Urothelium cell line (cell line): ENCODE measurements around the gene C3AR1.
"Not testable (repeated sequence)": the region's sequence is repeated elsewhere in the genome, so short reads cannot be mapped to it uniquely, and the experiment has no call there.

ENCODE experiments used
- DNase-seq: peaks from one replicate; pipeline ENCODE4 v3.0.0; 2011; ENCODE audit warnings: low spot score, mixed read lengths
- FAIRE-seq: peaks from 2 replicates; lab custom pipeline; 2011; peaks lifted over from hg19 to GRCh38; lab: Jason Lieb, UNC

C3AR1 gene

DNA sequence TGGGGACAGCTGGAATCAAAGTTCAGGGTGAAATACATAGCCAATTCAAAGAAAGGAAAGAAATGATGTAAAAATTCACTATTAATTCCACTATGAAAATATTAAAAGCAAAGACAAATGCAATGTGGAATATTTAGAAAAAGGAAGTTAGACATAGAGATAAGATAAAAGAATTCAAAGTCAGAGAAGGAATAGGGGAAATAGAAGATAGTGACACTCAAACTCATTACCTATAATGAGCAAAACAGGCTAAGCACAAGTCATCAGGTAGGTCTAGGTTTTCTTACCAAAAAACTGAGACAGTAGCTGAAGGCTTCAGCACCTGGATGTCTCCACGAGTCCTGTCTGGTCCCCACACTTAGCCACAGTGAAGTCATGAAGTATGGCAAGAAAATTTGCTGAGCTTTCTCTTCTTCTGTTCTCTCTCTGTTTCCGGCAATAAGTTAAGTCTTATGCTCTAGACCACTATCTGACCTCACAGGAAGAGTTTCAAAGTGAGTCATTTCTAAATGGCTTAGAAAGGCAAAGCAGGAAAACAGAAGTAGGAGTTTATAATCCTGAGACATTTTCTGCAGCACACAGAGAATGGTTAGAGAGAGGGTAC lies at the start of gene C3AR1:
Gene C3AR1, minus strand, starts transcription at position 369 of the 604 bp plus-strand sequence. CDS start 6,174 bp downstream, outside the sequence.
- FAIRE-seq = no peak
- peak; percentile 71 for DNase-seq

DNA sequence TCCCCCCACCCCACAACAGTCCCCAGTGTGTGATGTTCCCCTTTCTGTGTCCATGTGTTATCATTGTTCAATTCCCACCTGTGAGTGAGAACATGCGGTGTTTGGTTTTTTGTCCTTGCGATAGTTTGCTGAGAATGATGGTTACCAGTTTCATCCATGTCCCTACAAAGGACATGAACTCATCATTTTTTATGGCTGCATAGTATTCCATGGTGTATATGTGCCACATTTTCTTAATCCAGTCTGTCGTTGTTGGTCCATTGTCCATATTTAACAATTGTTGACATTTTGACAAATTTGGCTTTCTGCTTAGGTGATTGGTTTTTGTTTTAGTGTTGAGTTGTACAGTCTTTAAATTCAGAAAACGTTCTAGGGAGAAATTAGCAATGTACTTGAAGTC lies 47.0 kb upstream of the C3AR1 start:
- not testable (repeated sequence) for DNase-seq, FAIRE-seq

DNA sequence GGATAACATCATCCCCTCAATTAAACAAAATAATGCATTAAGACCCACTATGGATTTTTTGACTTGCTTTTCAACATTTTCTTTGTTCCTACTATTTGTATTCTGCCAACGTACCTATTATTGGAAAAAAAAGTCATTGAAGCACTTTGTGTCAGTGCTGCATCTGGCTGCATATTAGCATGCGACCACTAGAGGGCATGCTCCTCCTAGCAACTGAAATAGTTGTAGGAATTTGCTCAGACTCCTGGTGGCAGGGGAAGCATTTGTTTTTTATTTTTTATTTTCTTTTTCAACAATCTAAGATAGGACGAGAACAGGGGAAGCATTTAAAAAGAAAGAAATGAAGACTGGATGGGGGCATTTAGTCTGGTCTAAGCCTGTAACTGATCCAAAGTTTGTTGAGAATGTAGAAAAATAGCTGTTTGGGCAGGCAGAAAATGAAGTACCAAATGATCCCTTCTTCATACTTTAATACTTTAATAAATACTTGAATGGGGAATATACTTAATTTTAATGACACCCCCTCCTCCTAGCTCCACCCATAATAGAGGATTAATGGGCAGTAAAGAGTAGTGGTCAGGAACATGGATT lies 42.7 kb upstream of the C3AR1 start:
- FAIRE-seq (peak; percentile 35), DNase-seq (peak; percentile 78)

DNA sequence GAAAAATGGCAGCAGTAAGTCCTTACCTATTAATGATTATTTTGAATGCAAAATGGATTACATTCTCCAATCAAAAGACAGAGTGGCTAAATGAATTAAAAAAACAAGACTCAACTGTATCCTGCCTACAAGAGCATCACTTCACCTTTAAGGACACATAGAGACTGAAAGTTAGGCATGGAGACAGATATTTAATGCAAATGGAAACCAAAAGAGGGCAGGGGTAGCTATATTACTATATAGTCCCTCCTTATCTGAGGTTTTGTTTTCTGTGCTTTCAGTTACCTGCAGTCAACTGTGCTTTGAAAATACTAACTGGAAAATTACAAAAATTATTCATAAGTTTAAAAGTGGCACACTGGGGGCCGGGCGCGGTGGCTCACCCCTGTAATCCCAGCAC lies 33.1 kb upstream of the C3AR1 start:
- no peak for FAIRE-seq
- DNase-seq = no peak

DNA sequence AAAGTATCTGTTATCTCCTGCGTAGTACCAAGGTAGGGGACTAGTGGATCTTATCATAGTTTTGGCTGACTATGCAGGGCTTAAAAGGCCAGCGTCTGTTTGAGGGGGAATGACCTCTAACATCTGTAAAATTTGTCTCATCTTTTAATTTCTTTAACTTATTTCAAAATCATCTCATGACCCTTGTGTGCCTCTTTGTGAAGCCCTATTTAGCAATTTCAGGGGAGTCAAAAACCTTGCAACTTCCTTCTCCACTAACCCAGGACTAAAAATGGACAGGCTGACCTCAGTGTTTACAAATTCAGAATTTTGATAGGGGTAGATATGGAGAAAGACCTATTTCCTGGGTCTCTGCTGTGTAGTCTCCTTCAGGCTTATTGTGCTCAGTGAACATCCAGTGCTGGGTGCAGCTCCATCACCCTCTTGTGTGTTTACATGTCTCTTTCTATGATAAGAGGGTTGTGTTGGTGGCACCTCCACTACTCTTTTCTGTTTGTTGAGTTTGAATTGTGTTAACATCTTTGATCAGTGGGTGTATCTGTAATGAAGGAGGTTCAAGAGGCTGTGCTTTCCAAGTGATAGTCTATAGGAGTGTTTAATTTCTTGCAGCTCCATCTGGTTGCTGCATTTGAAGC lies 30.2 kb upstream of the C3AR1 start:
- DNase-seq (no peak), FAIRE-seq (no peak)

DNA sequence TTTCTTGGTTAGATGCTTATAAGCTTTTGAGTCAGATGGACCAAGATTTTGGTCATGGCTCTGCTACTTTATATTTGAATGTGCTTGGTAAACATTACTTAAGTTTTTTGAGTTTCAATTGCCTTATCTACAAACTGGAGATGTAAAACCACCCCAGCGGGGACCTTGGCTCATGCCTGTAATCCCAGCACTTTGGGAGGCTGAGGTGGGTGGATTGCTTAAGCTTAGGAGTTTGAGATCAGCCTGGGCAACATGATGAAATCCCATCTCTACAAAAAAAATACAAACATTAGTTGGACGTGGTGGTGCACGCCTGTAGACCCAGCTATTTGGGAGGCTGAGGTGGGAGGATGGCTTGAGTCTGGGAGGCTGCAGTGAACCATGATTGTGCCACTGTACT lies 27.1 kb upstream of the C3AR1 start:
- DNase-seq = no peak

DNA sequence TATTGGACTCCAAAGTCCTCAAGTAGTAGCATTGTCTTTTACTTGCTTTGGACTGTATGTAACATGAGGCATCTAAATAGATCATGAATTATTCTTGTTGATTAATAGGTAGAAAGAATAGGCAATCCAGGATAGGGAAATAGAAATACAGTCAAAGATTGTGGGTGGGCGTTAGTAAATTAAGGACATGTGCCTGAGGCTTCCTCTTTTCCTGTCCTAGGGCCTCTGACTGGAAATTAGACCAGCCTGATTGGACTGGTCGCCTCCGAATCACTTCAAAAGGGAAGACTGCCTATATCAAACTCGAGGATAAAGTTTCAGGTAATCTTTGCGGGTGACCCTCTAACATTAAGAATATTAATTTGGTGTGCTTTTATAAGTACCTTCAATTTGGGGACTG lies 23.6 kb upstream of the C3AR1 start:
- DNase-seq = no peak
- no peak for FAIRE-seq

More for the DNA sequence above, 27.1 kb upstream of the C3AR1 start:
- no peak for FAIRE-seq

DNA sequence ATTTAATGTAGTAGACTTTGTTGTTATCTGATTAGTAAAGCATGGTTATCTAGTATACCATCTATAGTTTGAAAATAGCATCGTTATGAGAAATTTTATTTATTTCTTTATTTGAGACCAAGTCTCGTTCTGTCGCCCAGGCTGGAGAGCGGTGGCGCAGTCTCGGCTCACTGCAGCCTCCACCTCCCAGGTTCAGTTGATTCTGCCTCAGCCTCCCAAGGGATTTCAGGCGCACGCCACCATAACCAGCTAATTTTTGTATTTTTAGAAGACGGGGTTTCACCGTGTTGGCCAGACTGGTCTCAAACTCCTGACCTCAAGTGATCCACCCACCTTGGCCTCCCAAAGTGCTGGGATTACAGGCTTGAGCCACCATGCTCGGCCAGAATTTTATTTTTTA lies 23.1 kb upstream of the C3AR1 start:
- FAIRE-seq, DNase-seq: not testable (repeated sequence)

DNA sequence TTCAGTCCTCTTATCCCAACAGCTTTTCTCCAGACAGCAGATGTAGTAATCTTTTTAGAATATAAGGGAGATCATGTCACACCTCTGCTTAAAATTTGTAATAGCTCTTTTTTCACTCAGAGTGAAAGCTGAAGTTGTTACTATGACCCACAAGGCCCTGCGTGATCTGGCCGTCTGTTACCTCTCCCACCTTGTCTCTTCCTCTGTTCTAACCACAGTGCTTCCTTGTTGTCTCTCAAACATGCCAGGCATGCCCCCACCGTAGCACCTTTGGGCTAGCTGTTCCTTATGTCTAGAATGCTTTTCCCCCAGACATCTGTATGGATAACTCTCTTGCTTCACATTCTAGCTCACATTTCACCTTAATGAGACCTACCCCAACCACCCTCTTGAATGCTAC lies 22.4 kb upstream of the C3AR1 start:
- no peak for FAIRE-seq
- DNase-seq = no peak

DNA sequence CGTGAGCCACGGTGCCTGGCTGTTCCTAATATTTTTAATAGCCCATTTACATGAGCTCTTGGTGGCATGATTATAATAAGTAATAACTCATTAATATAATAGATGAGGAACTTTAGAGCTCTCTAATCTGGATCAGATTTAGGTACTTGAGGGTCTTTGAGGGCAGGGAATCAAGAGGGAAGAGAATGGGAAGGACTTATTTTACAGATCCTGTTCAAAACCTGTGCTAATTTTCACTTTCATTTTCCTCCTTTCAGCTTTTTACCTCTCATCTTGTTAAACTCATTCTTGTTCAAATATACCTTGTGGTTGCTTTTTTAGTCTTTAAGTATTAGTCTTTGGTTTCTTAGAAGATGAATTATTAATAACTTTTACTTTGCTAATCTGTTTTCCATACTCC lies 21.5 kb upstream of the C3AR1 start:
- FAIRE-seq = no peak
- no peak for DNase-seq

DNA sequence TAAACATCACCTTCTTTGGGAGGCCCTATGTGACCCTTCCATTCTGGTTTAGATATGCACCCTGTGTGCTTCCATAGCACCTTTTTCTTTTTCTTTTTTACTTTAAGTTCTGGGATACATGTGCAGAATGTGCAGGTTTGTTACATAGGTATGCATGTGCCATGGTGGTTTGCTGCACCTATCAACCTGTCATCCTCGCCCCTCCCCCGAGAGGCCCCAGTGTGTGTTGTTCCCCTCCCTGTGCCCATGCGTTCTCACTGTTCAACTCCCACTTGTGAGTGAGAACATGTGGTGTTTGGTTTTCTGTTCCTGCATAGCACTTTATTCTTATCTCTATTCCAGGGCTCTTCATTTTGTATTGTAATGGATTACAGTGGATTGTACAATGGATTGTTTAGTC lies 18.2 kb upstream of the C3AR1 start:
- not testable (repeated sequence) for DNase-seq, FAIRE-seq

DNA sequence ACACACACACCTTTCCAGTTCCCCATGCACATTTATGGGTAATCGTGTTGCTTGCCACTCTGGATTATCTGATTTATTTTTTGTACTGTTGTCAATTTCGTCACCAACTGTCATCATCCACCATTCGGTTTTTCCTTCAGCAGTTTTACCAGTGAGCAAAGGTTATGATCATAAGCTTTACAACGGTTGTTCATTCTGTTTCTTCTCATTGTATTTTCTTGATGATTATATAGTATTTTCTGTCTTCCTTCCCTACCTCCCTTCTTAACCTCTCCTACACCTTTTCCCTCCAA lies 16.6 kb upstream of the C3AR1 start:
- no peak for FAIRE-seq
- no peak for DNase-seq

DNA sequence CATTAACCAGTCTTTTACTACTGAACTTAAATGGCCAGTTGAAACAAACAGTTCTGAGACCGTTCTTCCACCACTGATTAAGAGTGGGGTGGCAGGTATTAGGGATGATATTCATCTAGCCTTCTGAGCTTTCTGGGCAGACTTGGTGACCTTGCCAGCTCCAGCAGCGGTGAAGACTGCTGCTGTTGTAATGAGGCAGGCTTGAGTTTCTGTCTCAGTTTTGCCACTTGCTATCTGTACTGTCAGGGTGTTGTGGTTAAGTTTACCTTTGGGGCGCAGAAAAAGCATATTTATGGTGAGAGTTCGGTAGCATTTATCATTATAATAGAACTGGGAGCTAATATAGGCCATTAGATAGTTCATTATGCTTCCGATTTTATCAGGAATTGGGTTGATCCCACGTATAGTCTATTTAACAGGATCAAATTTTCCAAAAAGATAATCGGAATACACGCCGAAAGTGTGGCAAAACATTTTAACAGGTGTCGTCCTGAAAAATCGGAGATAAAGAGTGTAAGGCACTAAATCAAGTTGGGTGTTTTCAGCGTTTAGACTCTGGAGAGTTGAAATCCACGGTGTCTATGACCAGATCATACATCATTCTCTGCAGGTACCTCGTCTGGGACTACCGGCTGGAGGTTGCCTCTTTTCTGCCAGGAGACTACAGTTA lies 15.2 kb upstream of the C3AR1 start:
- no peak for FAIRE-seq
- DNase-seq = no peak

DNA sequence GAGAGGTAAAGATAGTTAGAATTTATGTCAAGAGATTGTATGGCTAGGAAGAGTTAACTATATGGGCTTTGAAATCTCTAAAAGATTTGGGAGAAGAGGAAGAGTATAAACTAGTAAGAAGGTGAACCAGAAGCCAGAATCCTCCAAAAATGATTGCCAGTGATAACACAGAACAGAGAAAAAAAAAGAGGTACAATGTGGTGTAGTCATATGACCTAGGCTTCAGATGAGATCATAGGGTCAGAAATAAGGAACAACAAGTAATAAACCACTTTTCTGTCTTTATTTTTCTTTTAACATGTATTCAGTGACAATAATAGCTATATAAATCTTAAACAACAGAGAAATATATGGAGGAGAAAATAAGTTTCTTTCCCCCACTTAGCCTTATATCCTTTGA lies 14.0 kb upstream of the C3AR1 start:
- DNase-seq (no peak), FAIRE-seq (no peak)

DNA sequence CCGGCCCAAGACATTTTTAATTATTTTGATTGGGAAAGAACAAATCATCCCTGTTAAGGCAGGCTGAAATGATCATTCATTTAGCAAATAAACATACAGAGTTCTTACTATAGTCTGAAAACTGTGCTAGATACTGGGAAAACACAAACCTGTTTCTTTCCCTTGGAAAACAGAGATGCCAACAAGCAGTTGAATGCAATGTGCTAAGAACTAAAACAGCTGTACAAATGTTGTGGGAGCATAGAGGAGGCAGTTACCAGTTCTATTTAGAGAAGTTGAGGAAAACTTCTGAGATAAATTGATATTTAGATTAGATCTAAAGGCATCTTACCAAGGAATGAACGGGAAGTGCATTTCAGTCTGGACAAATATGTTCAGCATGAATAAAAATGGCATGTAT lies 12.8 kb upstream of the C3AR1 start:
- no peak for FAIRE-seq
- no peak for DNase-seq

DNA sequence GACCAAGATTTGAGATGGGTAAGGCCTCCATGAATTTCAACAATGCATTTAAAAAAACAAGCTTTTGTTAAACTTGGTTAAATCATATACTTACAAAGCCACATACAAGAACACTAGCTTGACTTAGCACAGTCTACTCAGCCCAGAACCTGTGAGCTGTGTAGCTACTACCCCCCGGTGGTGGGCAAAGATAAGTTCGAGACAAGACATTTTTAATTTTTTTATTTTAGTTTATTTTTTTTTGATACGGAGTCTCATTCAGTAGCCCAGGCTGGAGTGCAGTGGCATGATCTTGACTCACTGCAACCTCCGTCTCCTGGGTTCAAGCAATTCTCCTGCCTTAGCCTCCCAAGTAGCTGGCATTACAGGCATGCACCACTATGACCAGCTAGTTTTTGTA lies 12.2 kb upstream of the C3AR1 start:
- FAIRE-seq (no peak), DNase-seq (peak; percentile 40)

DNA sequence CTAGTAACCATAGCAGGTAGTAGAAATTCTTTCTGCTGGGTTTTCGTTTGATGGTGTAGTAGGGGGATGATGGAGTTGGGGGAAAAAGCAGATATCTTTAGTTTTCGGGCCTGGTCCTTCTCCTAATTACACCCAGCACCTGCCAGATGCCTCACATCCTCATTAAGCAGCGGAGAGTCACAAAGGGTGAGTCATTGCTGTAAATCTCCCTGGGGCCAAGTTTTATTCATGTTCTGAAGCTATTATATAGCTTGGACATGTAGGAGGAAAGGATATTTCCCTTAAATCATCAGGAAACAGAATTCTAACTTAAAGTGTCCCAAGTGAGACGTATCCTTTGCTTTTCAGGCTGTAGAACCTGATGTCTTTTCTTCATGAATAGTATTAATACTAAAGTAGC lies 11.0 kb upstream of the C3AR1 start:
- peak; percentile 24 for DNase-seq
- no peak for FAIRE-seq

DNA sequence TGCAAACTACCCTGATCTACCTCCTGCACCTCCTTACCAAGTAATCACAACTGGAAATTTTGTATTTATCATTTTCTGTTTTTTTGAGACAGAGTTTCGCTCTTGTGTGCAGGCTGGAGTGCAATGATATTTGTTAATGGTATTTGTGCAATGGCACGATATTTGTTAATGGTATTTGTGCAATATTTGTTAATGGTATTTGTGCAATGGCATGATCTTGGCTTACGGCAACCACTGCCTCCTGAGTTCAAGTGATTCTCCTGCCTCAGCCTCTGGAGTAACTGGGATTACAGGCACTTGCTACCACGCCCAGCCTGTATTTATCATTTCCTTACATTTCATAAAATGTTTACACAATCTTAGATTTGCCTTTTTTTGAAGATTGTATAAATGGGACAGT lies 10.2 kb upstream of the C3AR1 start:
- no peak for FAIRE-seq

DNA sequence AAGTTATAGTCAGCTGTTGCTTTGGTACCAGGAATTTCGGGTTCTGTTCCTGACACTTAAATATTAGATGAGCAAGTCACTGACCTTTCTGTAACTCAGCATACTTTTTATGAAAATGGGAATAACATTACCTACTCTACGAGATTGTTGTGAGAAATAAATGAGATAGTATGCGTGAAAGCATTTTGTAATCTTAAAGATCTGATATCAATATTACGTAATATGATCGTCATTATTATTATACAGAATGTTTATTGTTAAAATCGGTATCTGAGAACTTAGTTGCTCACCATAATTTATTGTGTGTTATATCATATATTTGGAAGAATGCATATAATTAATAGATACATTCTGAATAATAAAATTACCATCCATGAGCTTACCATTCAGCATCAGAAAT lies 9.8 kb upstream of the C3AR1 start:
- FAIRE-seq (no peak), DNase-seq (no peak)

More for the DNA sequence above, 10.2 kb upstream of the C3AR1 start:
- DNase-seq = no peak

DNA sequence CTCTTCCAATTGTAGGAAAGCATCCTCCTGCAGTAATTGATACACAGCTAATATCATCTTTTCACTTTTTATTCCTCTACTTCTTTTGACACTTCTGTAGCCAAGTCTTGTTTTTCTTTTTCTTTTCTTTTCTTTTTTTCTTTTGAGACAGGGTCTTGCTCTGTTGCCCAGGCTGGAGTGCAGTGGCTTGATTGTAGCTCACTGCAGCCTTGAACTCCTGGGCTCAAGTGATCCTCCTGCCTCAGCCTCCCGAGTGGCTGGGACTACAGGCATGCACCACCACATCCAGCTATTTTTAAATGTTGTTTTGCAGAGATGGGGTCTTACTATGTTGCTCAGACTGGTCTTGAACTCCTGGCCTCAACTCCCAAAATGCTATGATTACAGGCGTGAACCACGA lies 5.7 kb upstream of the C3AR1 start:
- DNase-seq, FAIRE-seq: not testable (repeated sequence)

DNA sequence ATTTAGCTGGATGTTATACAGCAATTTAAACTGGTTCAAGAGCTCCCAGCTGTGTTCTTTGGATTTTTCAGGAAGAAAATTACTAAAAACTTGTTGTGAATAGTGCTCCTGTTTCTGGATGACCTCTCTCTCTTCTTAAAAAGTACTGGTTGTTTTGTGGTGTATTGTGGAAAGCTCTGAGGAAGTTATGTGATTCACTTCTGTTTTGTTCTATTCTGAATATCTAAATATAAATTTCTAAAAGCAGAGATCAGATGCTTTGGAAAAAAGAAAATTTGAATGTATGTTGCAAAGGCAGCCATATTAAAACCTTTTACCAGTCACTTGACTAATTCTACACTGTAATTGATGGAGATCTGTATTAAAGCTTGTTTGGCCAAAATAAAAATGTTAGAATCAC lies 3.4 kb upstream of the C3AR1 start:
- DNase-seq (no peak), FAIRE-seq (no peak)

DNA sequence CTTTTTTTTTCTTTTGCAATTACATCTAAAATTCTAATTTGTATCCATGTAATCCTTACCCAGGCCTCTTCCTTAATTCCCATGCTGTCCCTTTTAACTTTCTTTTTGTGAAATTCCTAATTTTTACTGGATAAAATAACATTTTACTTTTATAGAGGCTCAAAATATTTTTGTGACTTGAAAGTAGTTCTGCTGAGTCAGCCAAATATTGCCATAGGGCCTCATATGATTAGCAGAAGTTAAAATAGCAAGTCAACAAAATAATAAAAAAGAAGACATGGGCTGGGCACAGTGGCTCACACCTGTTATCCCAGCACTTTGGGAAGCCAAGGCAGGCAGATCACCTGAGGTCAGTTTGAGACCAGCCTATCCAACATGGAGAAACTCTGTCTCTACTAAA lies 2.0 kb downstream of the C3AR1 start:
- DNase-seq = no peak
- FAIRE-seq = no peak
